ENCODE measurements around the gene TRIM44.
"Not testable (repeated sequence)": the region's sequence is repeated elsewhere in the genome, so short reads cannot be mapped to it uniquely, and the experiment has no call there.

TRIM44 gene

GRCh38 chr11:35750315-35750714, 87.7 kb downstream of the TRIM44 start:
- no peak for DNase-seq

- DNase-seq, result no peak
Measured at GRCh38 chr11:35750981-35751663, 88.5 kb downstream of the TRIM44 start.

GRCh38 chr11:35751664-35752061, 89.1 kb downstream of the TRIM44 start:
- DNase-seq, result no peak

GRCh38 chr11:35752115-35752514, 89.5 kb downstream of the TRIM44 start:
- no peak for DNase-seq

- DNase-seq, result not testable (repeated sequence)
Measured at GRCh38 chr11:35753573-35753972, 91.0 kb downstream of the TRIM44 start.

- not testable (repeated sequence) for DNase-seq
Measured at GRCh38 chr11:35759951-35760350, 97.4 kb downstream of the TRIM44 start.

GRCh38 chr11:35761899-35762298, 99.3 kb downstream of the TRIM44 start:
- no peak for DNase-seq

- no peak for DNase-seq
Measured at GRCh38 chr11:35763301-35763700, 100.7 kb downstream of the TRIM44 start.

GRCh38 chr11:35763765-35764164, 101.2 kb downstream of the TRIM44 start:
- no peak for DNase-seq

- no peak for DNase-seq
Measured at GRCh38 chr11:35764417-35764816, 101.8 kb downstream of the TRIM44 start.

- no peak for DNase-seq
Measured at GRCh38 chr11:35765211-35765610, 102.6 kb downstream of the TRIM44 start.

GRCh38 chr11:35766651-35767050, 104.1 kb downstream of the TRIM44 start:
- no peak for DNase-seq

- DNase-seq, result not testable (repeated sequence)
Measured at GRCh38 chr11:35770425-35770824, 107.8 kb downstream of the TRIM44 start.

GRCh38 chr11:35771722-35772121, 109.1 kb downstream of the TRIM44 start:
- no peak for DNase-seq

GRCh38 chr11:35777241-35777640, 114.7 kb downstream of the TRIM44 start:
- DNase-seq, result not testable (repeated sequence)

- not testable (repeated sequence) for DNase-seq
Measured at GRCh38 chr11:35778943-35779342, 116.4 kb downstream of the TRIM44 start.

- DNase-seq, result no peak
Measured at GRCh38 chr11:35779409-35779808, 116.8 kb downstream of the TRIM44 start.

GRCh38 chr11:35780951-35781860, 118.6 kb downstream of the TRIM44 start:
- DNase-seq, result no peak

GRCh38 chr11:35781861-35782470, 119.4 kb downstream of the TRIM44 start:
- no peak for DNase-seq

GRCh38 chr11:35783809-35784208, 121.2 kb downstream of the TRIM44 start:
- DNase-seq, result no peak

- DNase-seq, result no peak
Measured at GRCh38 chr11:35784699-35785098, 122.1 kb downstream of the TRIM44 start.
